ENCODE results near the gene TEX13D.
A peak's percentile ranks its signal among the peaks of the same experiment; 100 is the strongest.

Gene TEX13D

GRCh38 chrX:124338733-124339514 is 6.5 kb downstream of the TEX13D start:
- Histone ChIP-seq H3K79me2 (ENCODE audit: low read length) (no peaks in the 10 kb centered on the region), H3K4me3 (ENCODE audit: low read length) (no peak overlapping the region), H2AFZ (ENCODE audit: low read depth, low read length) (no peak overlapping the region), H4K20me1 (ENCODE audit: insufficient read depth, low read length) (no peaks in the 10 kb centered on the region), H3K9ac (ENCODE audit: low read length) (no peak overlapping the region), H3K36me3 (replicated peaks; ENCODE audit: low read depth, low read length) (no peaks in the 10 kb centered on the region), H3K27me3 (ENCODE audit: low read depth, low read length) (no peaks in the 10 kb centered on the region), H3K4me2 (ENCODE audit: low read length) (no peak overlapping the region), H3K9me3 (ENCODE audit: insufficient read depth, low read length) (no peaks in the 10 kb centered on the region), H3K27ac (ENCODE audit: low read length) (no peak overlapping the region), H3K4me1 (ENCODE audit: low read length) (peaks cover 22% of the 10 kb centered on the region)
- TF ChIP-seq CTCF (IDR thresholded peaks at IDR 0.05; ENCODE audit: low read depth, low read length): no peak
- no peak for TF ChIP-seq EZH2phosphoT487 (IDR thresholded peaks at IDR 0.05; ENCODE audit: low read depth)

DNA sequence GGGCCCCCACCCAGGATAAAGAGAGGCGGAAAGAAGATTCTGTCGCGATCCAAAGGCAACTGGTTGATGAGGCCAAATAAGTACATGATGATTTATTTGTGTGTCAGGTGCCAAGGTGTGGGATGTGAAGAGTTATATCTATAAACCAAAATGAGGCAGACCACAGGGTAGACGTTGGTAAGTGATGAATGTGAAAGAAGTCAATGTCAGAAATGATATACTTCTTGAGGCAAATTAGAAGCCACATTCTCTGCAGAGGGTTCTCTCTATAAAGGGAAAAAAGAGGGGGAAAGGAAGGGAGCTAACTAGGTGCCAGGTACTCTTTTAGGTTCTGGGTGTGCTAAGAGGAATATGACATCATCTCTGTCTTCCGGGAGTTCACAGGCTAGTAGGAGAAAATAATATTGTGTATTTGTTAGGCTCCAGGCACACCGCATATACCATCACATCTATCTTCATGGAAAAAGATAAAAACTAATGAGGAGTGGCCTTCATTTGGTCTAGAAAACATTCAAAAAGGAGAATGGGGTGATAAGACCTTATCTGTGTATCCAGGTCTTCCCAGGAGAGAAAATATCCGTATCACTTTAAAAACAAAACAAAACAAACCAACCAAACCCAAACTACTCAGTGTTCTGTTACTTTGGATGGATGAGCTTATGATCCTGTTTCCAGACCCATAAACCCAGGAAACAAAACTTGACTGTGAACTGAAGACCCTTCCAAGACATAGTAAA is 9.1 kb downstream of the TEX13D start:
- Histone ChIP-seq H3K4me3 (ENCODE audit: low read length) (no peak overlapping the region), H3K9ac (ENCODE audit: low read length) (no peak overlapping the region), H4K20me1 (ENCODE audit: insufficient read depth, low read length) (no peaks in the 10 kb centered on the region), H3K36me3 (replicated peaks; ENCODE audit: low read depth, low read length) (no peaks in the 10 kb centered on the region), H2AFZ (ENCODE audit: low read depth, low read length) (no peak overlapping the region), H3K4me2 (ENCODE audit: low read length) (no peak overlapping the region), H3K4me1 (ENCODE audit: low read length) (peaks cover 37% of the 10 kb centered on the region), H3K79me2 (ENCODE audit: low read length) (no peaks in the 10 kb centered on the region), H3K27ac (ENCODE audit: low read length) (no peak overlapping the region), H3K9me3 (ENCODE audit: insufficient read depth, low read length) (no peaks in the 10 kb centered on the region), H3K27me3 (ENCODE audit: low read depth, low read length) (no peaks in the 10 kb centered on the region)
- TF ChIP-seq EZH2phosphoT487 (IDR thresholded peaks at IDR 0.05; ENCODE audit: low read depth): no peak

GRCh38 chrX:124342174-124342867 is 9.9 kb downstream of the TEX13D start:
- Histone ChIP-seq H3K9me3 (ENCODE audit: insufficient read depth, low read length) (no peaks in the 10 kb centered on the region), H3K27ac (ENCODE audit: low read length) (no peak overlapping the region), H3K4me2 (ENCODE audit: low read length) (peak overlapping the region; percentile 35), H3K9ac (ENCODE audit: low read length) (no peak overlapping the region), H3K4me3 (ENCODE audit: low read length) (no peak overlapping the region), H3K4me1 (ENCODE audit: low read length) (peaks cover 44% of the 10 kb centered on the region), H4K20me1 (ENCODE audit: insufficient read depth, low read length) (no peaks in the 10 kb centered on the region), H3K79me2 (ENCODE audit: low read length) (no peaks in the 10 kb centered on the region), H3K27me3 (ENCODE audit: low read depth, low read length) (no peaks in the 10 kb centered on the region), H2AFZ (ENCODE audit: low read depth, low read length) (no peak overlapping the region), H3K36me3 (replicated peaks; ENCODE audit: low read depth, low read length) (no peaks in the 10 kb centered on the region)
- no peak for TF ChIP-seq CTCF (IDR thresholded peaks at IDR 0.05; ENCODE audit: low read depth, low read length)
- TF ChIP-seq EZH2phosphoT487 (IDR thresholded peaks at IDR 0.05; ENCODE audit: low read depth): no peak

GRCh38 chrX:124343016-124343415 is 10.6 kb downstream of the TEX13D start:
- Histone ChIP-seq H3K27ac (ENCODE audit: low read length) (no peak overlapping the region), H3K9ac (ENCODE audit: low read length) (no peak overlapping the region), H3K36me3 (replicated peaks; ENCODE audit: low read depth, low read length) (no peaks in the 10 kb centered on the region), H3K4me2 (ENCODE audit: low read length) (0 out of 2 replicates have a peak overlapping the region, but pooled peaks have one; percentile 35), H3K4me1 (ENCODE audit: low read length) (peaks cover 51% of the 10 kb centered on the region), H3K4me3 (ENCODE audit: low read length) (no peak overlapping the region), H3K9me3 (ENCODE audit: insufficient read depth, low read length) (no peaks in the 10 kb centered on the region), H4K20me1 (ENCODE audit: insufficient read depth, low read length) (no peaks in the 10 kb centered on the region), H3K79me2 (ENCODE audit: low read length) (no peaks in the 10 kb centered on the region), H3K27me3 (ENCODE audit: low read depth, low read length) (no peaks in the 10 kb centered on the region), H2AFZ (ENCODE audit: low read depth, low read length) (no peak overlapping the region)
- TF ChIP-seq CTCF (IDR thresholded peaks at IDR 0.05; ENCODE audit: low read depth, low read length) (no peak), EZH2phosphoT487 (IDR thresholded peaks at IDR 0.05; ENCODE audit: low read depth) (no peak)

All from OCI-LY3 (cell line).